A549 treated with GW870086 at 1 μM for 4 hours (cell line): ENCODE measurements around the gene NUDCD2. TPM values are rescaled to one million over a fixed set of nuclear protein-coding genes. Genes with fewer than 3 reads are reported as not detected.

Experiments
- total RNA-seq: library from RNA; stranded (reverse); fragments of 200-300 nt; extraction: Qiagen RNA extraction; gene quantifications from 5 replicates; pipeline ENCODE4 v1.2.3, GENCODE V29; 2022; ENCODE audit warnings: low read depth

NUDCD2 gene
- 26.6 to 36.6 TPM (median 34.6 TPM) in 5 replicates for total RNA-seq

GRCh38 chr5:163459819-163460561 is at the start of gene NUDCD2:
NUDCD2 (minus strand) TSS chr5:163460102; CDS start chr5:163460050, 52 bp downstream.

GRCh38 chr5:163505368-163506094 is 45.6 kb upstream of the NUDCD2 start, which contains the start of gene MAT2B:
MAT2B (plus strand) TSS chr5:163505619; CDS start chr5:163505687, 68 bp downstream.

GRCh38 chr5:163460562-163461171 is 765 bp upstream of the NUDCD2 start, which contains the start of gene HMMR:
HMMR (plus strand) TSS chr5:163460632; CDS start chr5:163460693, 61 bp downstream.

GRCh38 chr5:163437309-163438182 is 22.4 kb downstream of the NUDCD2 start, which contains the start of gene CCNG1:
CCNG1 (plus strand) TSS chr5:163437595; CDS start chr5:163439257, 1,662 bp downstream.

Other genes with a start within 250 kb of the NUDCD2 start
- gene CCNG1, start 22.5 kb downstream of the NUDCD2 start, total RNA-seq: 58.6 to 68.0 TPM (median 63.1 TPM) in 5 replicates
- gene HMMR, start 530 bp upstream of the NUDCD2 start, total RNA-seq: 19.2 to 28.1 TPM (median 24.0 TPM) in 5 replicates
- 35.5 to 48.3 TPM (median 44.6 TPM) in 5 replicates for gene MAT2B, start 45.5 kb upstream of the NUDCD2 start, total RNA-seq